Coronary artery (tissue), 2 donors: ENCODE measurements around the gene RAB11A.

Experiments
- DNase-seq: peaks from one replicate; pipeline ENCODE4 v3.0.0-alpha.2; 2017; ENCODE audit warnings: low spot score
- H3K27ac ChIP-seq, 2 donors: fragments of 200-600 bp; sonication (generic); one replicate each; pipeline ENCODE4 v1.5.1; 2016 to 2019
- H3K4me3 ChIP-seq: fragments of 200-600 bp; sonication (generic); 2 replicates; pipeline ENCODE4 v1.5.1; 2016; ENCODE audit warnings: mild to moderate bottlenecking, moderate library complexity
- CTCF ChIP-seq: fragments of 200-600 bp; sonication (generic); IDR thresholded peaks from one replicate; pipeline ENCODE4 v1.5.1; 2019; ENCODE audit warnings: antibody characterized with exemption

The RAB11A gene

GRCh38 chr15:65845826-65846519, 23.3 kb upstream of the RAB11A start:
- no peak overlapping the region for H3K27ac ChIP-seq
- no peak for DNase-seq
- no peak for TF ChIP-seq CTCF
- no peak overlapping the region for H3K4me3 ChIP-seq

GRCh38 chr15:65847989-65848388, 21.3 kb upstream of the RAB11A start:
- TF ChIP-seq CTCF: no peak
- no peak for DNase-seq
- Histone ChIP-seq H3K4me3 (no peak overlapping the region), H3K27ac (no peak overlapping the region)

GRCh38 chr15:65851981-65852380, 17.3 kb upstream of the RAB11A start:
- no peak for TF ChIP-seq CTCF
- H3K4me3 ChIP-seq: no peak overlapping the region
- H3K27ac ChIP-seq: no peak overlapping the region
- DNase-seq: no peak

- Histone ChIP-seq H3K27ac (no peak overlapping the region), H3K4me3 (no peak overlapping the region)
- peak; percentile 62 for TF ChIP-seq CTCF
- DNase-seq: no peak
These were observed 12.4 kb upstream of the RAB11A start for GRCh38 chr15:65856821-65857455.

GRCh38 chr15:65857718-65858402, 11.4 kb upstream of the RAB11A start:
- no peak for TF ChIP-seq CTCF
- Histone ChIP-seq H3K4me3 (no peak overlapping the region), H3K27ac (no peak overlapping the region)
- DNase-seq: no peak

GRCh38 chr15:65862682-65863081, 6.6 kb upstream of the RAB11A start:
- no peak overlapping the region for H3K27ac ChIP-seq
- no peak for DNase-seq
- no peak for TF ChIP-seq CTCF
- no peak overlapping the region for H3K4me3 ChIP-seq
